Measurements from ENCODE around the gene GARRE1. TPM values are rescaled to one million over a fixed set of nuclear protein-coding genes. Genes with fewer than 3 reads are reported as not detected.

Gene GARRE1
- total RNA-seq, 1 experiment from 2014 or later, result 16.9 TPM

- Histone ChIP-seq H3K27me3 (ENCODE audit: insufficient read depth, low read length) (no peaks in the 10 kb centered on the region), H2AFZ (ENCODE audit: low read depth, low read length, poor library complexity, severe bottlenecking) (no peak overlapping the region), H3K27ac (ENCODE audit: low read depth, low read length) (no peak overlapping the region), H4K20me1 (ENCODE audit: insufficient read depth) (peaks cover 4% of the 10 kb centered on the region; the same call in 1 of the 2 replicates), H3K36me3 (ENCODE audit: control insufficient read depth in 1 of 2, insufficient read depth in 2 of 2, low read length in 2 of 2) (peaks cover 22 to 23% of the 10 kb centered on the region in 2 experiments; a peak in 3 of 4 replicates), H3K4me3 (replicated peaks in 1 of 2; ENCODE audit: low read depth in 1 of 2, low read length in 2 of 2) (no peak overlapping the region), H3K4me1 (ENCODE audit: control insufficient read depth in 1 of 2, insufficient read depth in 2 of 2, low read length in 2 of 2) (no peaks in the 10 kb centered on the region), H3K9me2 (ENCODE audit: insufficient read depth) (no peaks in the 10 kb centered on the region), H3K9ac (ENCODE audit: low read length) (no peak overlapping the region), H3K79me2 (ENCODE audit: insufficient read depth, low read length) (peaks cover 42% of the 10 kb centered on the region), H3K9me3 (ENCODE audit: control insufficient read depth in 1 of 2, insufficient read depth in 1 of 2, low read depth in 1 of 2, low read length in 2 of 2) (no peaks in the 10 kb centered on the region), H3K4me2 (ENCODE audit: low read length) (no peak overlapping the region)
- ChIA-PET CTCF (interaction anchor here (1.0 kb wide), 1 partner anchor 10 kb away, joined by 3 read pairs; no protein-coding TSS in a partner anchor), POLR2A (no interaction called here), RAD21 (ENCODE audit: low non-redundant PET in 1 of 2, low total read pairs in 2 of 2, uncharacterized antibody in 2 of 2, unreplicated experiment in 2 of 2) (no interaction called here)
- BruUV-seq (replicated peaks), result no TSS peak
- DNase-seq (ENCODE audit: low read depth, low spot score) (no peak), ATAC-seq (no peak)
- intact Hi-C loops (cut with micrococcal nuclease), result no loop called here
- TF ChIP-seq CBX3 (IDR thresholded peaks at IDR 0.05; ENCODE audit: low read depth), result no peak
- TF ChIP-seq ZFX (IDR thresholded peaks at IDR 0.05), result no peak
- TF ChIP-seq TCF7L2 (IDR thresholded peaks at IDR 0.05; ENCODE audit: borderline replicate concordance, extremely low read depth, insufficient read depth, insufficient read length), result no peak
- no peak for TF ChIP-seq JUND (IDR thresholded peaks at IDR 0.05)
- TF ChIP-seq, protein P1, sequence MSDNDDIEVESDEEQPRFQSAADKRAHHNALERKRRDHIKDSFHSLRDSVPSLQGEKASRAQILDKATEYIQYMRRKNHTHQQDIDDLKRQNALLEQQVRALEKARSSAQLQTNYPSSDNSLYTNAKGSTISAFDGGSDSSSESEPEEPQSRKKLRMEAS (IDR thresholded peaks at IDR 0.05), result no peak
- TF ChIP-seq FOSL1 (IDR thresholded peaks at IDR 0.05; ENCODE audit: low read depth), result no peak
- TF ChIP-seq, protein P2, sequence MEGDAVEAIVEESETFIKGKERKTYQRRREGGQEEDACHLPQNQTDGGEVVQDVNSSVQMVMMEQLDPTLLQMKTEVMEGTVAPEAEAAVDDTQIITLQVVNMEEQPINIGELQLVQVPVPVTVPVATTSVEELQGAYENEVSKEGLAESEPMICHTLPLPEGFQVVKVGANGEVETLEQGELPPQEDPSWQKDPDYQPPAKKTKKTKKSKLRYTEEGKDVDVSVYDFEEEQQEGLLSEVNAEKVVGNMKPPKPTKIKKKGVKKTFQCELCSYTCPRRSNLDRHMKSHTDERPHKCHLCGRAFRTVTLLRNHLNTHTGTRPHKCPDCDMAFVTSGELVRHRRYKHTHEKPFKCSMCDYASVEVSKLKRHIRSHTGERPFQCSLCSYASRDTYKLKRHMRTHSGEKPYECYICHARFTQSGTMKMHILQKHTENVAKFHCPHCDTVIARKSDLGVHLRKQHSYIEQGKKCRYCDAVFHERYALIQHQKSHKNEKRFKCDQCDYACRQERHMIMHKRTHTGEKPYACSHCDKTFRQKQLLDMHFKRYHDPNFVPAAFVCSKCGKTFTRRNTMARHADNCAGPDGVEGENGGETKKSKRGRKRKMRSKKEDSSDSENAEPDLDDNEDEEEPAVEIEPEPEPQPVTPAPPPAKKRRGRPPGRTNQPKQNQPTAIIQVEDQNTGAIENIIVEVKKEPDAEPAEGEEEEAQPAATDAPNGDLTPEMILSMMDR (IDR thresholded peaks at IDR 0.05 in 2 of 3, conservative IDR thresholded peaks at IDR 0.05 in 1 of 3; ENCODE audit: borderline replicate concordance in 1 of 3, insufficient read depth in 1 of 3, low read depth in 2 of 3, low read length in 2 of 3), result no peak
- no peak for TF ChIP-seq ZNF274 (IDR thresholded peaks at IDR 0.05; ENCODE audit: low read depth, low read length)
- no peak for TF ChIP-seq SP1 (IDR thresholded peaks at IDR 0.05; ENCODE audit: low read depth)
- TF ChIP-seq ELF1 (IDR thresholded peaks at IDR 0.05; ENCODE audit: borderline replicate concordance, low read depth), result no peak
- TF ChIP-seq POLR2AphosphoS5 (IDR thresholded peaks at IDR 0.05; ENCODE audit: low read depth, low read length), result no peak
- TF ChIP-seq SRF (IDR thresholded peaks at IDR 0.05; ENCODE audit: low read depth), result no peak
- no peak for TF ChIP-seq CEBPB (IDR thresholded peaks at IDR 0.05; ENCODE audit: low read depth)
- TF ChIP-seq EZH2phosphoT487 (IDR thresholded peaks at IDR 0.05; ENCODE audit: borderline replicate concordance), result no peak
- TF ChIP-seq ATF3 (IDR thresholded peaks at IDR 0.05), result no peak
- TF ChIP-seq EGR1 (IDR thresholded peaks at IDR 0.05; ENCODE audit: low read depth), result no peak
- no peak for TF ChIP-seq YY1 (IDR thresholded peaks at IDR 0.05; ENCODE audit: extremely low read depth, insufficient replicate concordance, low read depth, low read length)
- no peak for TF ChIP-seq EZH2 (IDR thresholded peaks at IDR 0.05)
Measured at GRCh38 chr19:34209726-34210125, 44.6 kb upstream of the GARRE1 start.
